ENCODE measurements around the gene ZNF710. TPM values are rescaled to one million over a fixed set of nuclear protein-coding genes. Genes with fewer than 3 reads are reported as not detected.

ZNF710 gene
- polyA plus RNA-seq, 1 of the 3 experiments (the other 2 are of a cell fraction) = 2.7 TPM

GRCh38 chr15:90101130-90101968, 100.2 kb downstream of the ZNF710 start:
- TF ChIP-seq TEAD4 (IDR thresholded peaks at IDR 0.05; ENCODE audit: borderline replicate concordance, insufficient read depth) (no peak), RXRA (IDR thresholded peaks at IDR 0.05; ENCODE audit: borderline replicate concordance, low read depth) (no peak), EP300 (IDR thresholded peaks at IDR 0.05; ENCODE audit: borderline replicate concordance in 1 of 2, low read depth in 1 of 2, low read length in 1 of 2) (no peak), RAD21 (IDR thresholded peaks at IDR 0.05; ENCODE audit: low read length) (no peak), FOXM1 (IDR thresholded peaks at IDR 0.05; ENCODE audit: low read depth) (no peak), TAF1 (IDR thresholded peaks at IDR 0.05; ENCODE audit: borderline replicate concordance, low read depth, low read length) (no peak), PBX3 (IDR thresholded peaks at IDR 0.05) (no peak), CTCF (IDR thresholded peaks at IDR 0.05) (no peak), POLR2AphosphoS5 (IDR thresholded peaks at IDR 0.05; ENCODE audit: low read depth, low read length) (no peak), IRF3 (IDR thresholded peaks at IDR 0.05; ENCODE audit: low read depth, low read length) (no peak), RFX5 (IDR thresholded peaks at IDR 0.05; ENCODE audit: low read length) (no peak), TCF12 (IDR thresholded peaks at IDR 0.05) (no peak), SMC3 (IDR thresholded peaks at IDR 0.05; ENCODE audit: low read depth, low read length) (no peak), EZH2phosphoT487 (IDR thresholded peaks at IDR 0.05; ENCODE audit: borderline replicate concordance, low read depth) (no peak), USF2 (IDR thresholded peaks at IDR 0.05; ENCODE audit: borderline replicate concordance, low read depth, low read length) (no peak), YY1 (IDR thresholded peaks at IDR 0.05; ENCODE audit: low read depth) (no peak), JUND (IDR thresholded peaks at IDR 0.05) (no peak), FOXJ3 (CRISPR knock-in tag; IDR thresholded peaks at IDR 0.05) (no peak), ELF1 (IDR thresholded peaks at IDR 0.05) (no peak), FOSL2 (IDR thresholded peaks at IDR 0.05; ENCODE audit: borderline replicate concordance, low read depth) (no peak)
- Histone ChIP-seq H3K4me2 (peak overlapping the region; percentile 82), H3K27me3 (ENCODE audit: insufficient read depth) (no peaks in the 10 kb centered on the region), H2AFZ (ENCODE audit: low read depth) (peak overlapping the region; percentile 68; the same call in 1 of the 2 replicates), H3K36me3 (replicated peaks in 1 of 2; ENCODE audit: control insufficient read depth in 1 of 2, insufficient read depth in 2 of 2, low read length in 1 of 2) (no peaks in the 10 kb centered on the region), H3K9ac (peak overlapping the region; percentile 83), H3F3A (replicated peaks; ENCODE audit: insufficient read depth) (peaks cover 3% of the 10 kb centered on the region), H3K9me3 (no peaks in the 10 kb centered on the region), H3K4me1 (ENCODE audit: control insufficient read depth in 1 of 2, insufficient read depth in 2 of 2, low read depth in 1 of 2, low read length in 1 of 2) (peaks cover 12 to 25% of the 10 kb centered on the region in 2 experiments; a peak in 2 of 4 replicates), H3K79me2 (ENCODE audit: insufficient read depth) (peaks cover 8% of the 10 kb centered on the region; the same call in 1 of the 2 replicates), H3K27ac (ENCODE audit: low read depth in 2 of 2, low read length in 1 of 2) (peak overlapping the region in 1 of 2 experiments; percentile 81; a peak in 2 of 4 replicates), H3K9me2 (no peaks in the 10 kb centered on the region), H4K20me1 (ENCODE audit: insufficient read depth) (no peaks in the 10 kb centered on the region), H3K4me3 (ENCODE audit: low read depth in 2 of 2, low read length in 1 of 2) (peak overlapping the region; percentile 77 to 79)
- POLR2A ChIA-PET = interaction anchor here (0.8 to 2.1 kb wide), 5 partner anchors 12 to 207 kb away, joined by 3 to 10 read pairs (median 5); partner anchors contain the start of genes AP3S2, CIB1 and GDPGP1
- peak; percentile 75 for DNase-seq
- WGBS (ENCODE audit: low lambda C conversion rate) = 30% methylated on average over 35 of the region's 40 CpGs
- CTCF ChIA-PET = interaction anchor here (1.0 to 1.7 kb wide), 6 partner anchors 17 to 340 kb away, joined by 3 to 6 read pairs (median 4); partner anchors contain the start of genes AP3S2 and TTLL13
